Measurements from ENCODE around the gene DAGLA. TPM values are rescaled to one million over a fixed set of nuclear protein-coding genes. Genes with fewer than 3 reads are reported as not detected.

Gene DAGLA, protein sequence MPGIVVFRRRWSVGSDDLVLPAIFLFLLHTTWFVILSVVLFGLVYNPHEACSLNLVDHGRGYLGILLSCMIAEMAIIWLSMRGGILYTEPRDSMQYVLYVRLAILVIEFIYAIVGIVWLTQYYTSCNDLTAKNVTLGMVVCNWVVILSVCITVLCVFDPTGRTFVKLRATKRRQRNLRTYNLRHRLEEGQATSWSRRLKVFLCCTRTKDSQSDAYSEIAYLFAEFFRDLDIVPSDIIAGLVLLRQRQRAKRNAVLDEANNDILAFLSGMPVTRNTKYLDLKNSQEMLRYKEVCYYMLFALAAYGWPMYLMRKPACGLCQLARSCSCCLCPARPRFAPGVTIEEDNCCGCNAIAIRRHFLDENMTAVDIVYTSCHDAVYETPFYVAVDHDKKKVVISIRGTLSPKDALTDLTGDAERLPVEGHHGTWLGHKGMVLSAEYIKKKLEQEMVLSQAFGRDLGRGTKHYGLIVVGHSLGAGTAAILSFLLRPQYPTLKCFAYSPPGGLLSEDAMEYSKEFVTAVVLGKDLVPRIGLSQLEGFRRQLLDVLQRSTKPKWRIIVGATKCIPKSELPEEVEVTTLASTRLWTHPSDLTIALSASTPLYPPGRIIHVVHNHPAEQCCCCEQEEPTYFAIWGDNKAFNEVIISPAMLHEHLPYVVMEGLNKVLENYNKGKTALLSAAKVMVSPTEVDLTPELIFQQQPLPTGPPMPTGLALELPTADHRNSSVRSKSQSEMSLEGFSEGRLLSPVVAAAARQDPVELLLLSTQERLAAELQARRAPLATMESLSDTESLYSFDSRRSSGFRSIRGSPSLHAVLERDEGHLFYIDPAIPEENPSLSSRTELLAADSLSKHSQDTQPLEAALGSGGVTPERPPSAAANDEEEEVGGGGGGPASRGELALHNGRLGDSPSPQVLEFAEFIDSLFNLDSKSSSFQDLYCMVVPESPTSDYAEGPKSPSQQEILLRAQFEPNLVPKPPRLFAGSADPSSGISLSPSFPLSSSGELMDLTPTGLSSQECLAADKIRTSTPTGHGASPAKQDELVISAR
- total RNA-seq = 10.6 TPM

DNA sequence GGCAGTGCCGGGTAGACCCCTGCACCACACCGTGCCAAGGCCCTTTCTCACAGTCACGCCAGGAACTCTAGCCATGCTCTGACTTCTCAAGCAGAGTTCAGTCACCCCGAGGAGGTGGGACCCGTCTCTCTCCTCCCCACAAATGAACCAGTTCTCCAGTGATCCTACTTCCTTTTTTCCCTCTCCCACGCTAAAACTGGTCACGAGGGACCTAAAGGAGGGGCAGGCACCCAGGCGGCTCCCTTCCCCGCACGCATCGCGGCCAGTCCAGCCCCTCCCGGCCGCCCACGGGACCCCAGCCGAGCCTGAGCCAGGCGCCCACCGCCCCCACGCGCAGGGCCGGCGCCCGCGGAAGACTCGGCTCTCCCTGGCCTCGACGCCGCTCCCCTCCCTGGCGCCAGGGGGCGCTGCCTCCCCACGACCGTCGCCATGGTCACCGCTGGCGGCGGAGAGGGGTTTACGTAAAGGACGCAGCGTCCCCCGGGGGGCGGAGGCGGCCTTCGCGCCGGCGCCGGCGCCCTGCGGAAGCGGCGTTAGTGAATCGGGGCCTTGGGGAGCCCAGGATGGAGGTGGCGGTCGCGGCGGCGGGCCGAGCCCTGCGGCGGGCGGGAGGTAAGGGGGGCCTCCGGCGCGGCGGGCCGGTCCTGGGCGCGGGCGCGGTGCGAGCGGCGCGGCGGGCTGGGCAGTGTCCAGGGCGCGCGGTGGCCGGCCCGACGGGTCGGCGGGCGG lies at the start of gene DAGLA:
Gene DAGLA, plus strand, starts transcription at position 499 of the 729 bp plus-strand sequence. CDS start 39,765 bp downstream, outside the sequence.

DNA sequence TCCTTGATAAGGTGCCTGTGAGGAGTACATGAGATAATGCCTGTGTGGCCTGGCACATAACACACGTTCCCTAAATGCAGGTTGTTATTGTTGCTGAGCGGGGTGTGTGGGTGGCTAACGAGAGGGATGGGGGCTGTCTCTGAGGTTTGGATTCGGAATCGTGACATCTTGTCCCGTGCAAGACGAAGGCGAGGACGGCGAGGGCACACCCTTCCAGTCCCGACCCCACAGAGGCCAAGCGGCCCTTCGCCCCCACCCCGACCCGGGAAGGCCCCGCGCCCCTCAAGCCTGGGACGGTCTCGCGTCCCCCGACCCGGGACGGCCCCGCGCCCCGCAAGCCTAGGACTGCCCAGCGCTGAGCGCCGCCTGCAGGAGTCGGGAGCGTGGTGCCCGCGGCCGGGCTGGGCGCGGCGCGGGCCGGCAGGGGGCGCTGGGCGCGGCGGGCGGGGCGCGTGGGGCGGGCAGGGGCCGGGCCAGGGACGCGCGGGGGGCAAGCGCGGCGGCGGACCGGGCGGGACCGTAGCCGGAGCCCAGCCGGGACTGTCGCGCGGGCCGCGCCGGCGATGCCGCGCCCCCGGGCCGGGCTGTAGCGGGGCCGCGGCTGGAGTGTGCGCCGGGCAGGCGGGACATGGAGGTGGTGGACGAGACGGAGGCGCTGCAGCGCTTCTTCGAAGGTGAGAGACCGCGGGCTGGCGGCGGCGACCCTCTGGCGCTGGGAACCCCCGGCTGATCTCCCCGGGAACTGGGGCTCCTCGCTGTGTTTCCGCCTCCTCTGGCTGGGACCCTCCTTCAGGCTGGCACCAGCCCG lies 72.1 kb downstream of the DAGLA start, which contains the start of gene MYRF:
Gene MYRF, plus strand, starts transcription at position 520 of the 808 bp plus-strand sequence. Its CDS starts 109 bp downstream, at position 629.

DNA sequence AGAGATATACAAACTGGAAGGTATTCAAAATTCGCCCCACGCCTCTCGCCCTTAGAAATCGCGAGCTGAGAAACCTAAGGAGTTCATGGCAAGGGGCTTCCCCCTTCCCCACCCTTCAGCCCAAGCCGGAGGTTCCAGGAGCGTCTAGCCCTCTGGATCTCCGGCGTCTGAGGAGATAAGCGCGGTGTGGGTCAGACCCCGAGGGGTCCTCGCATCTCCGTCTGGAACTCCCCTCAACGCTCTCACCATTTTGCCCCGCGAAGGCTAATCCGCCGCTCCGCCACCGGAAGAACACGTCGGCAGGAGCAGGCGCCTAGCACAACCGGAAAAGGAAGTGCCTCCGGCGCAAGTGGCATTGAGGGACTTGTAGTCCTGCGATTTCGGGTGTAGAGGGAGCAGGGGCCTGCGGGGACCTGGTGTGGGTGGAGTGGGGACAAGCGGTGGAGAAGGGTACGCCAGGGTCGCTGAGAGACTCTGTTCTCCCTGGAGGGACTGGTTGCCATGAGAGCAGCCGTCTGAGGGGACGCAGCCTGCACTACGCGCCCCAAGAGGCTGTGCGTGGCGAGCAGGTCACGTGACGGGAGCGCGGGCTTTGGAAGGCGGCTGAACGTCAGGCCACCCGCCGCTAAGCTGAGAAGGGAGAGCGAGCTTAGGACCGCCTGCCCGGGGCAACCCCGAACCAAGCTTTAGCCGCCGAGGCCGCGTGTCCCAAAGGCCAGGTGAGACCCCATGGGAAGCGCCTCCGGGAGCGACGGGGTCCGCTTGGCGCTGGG lies 112.3 kb downstream of the DAGLA start, which contains the start of the genes FEN1 and TMEM258:
Gene FEN1, plus strand, starts transcription at position 602 of the 773 bp plus-strand sequence. CDS start 2,451 bp downstream, outside the sequence.
Gene TMEM258, minus strand, starts transcription at position 290 of the 773 bp plus-strand sequence. Its CDS starts 41 bp downstream, at position 249.

Other genes starting within 250 kb of the DAGLA start
- gene LRRC10B, start 171.6 kb upstream of the DAGLA start, total RNA-seq = 2.5 TPM
- 23.5 TPM for gene SYT7, start 99.3 kb upstream of the DAGLA start, total RNA-seq
- gene MYRF, start 72.2 kb downstream of the DAGLA start, total RNA-seq = 2.8 TPM
- 37.9 TPM for gene TMEM258, start 112.2 kb downstream of the DAGLA start, total RNA-seq
- gene FEN1, start 112.5 kb downstream of the DAGLA start, total RNA-seq = 13.1 TPM
- 121 TPM for gene FADS1, start 136.6 kb downstream of the DAGLA start, total RNA-seq
- 146 TPM for gene FADS2, start 147.9 kb downstream of the DAGLA start, total RNA-seq
- 49.1 TPM for gene FADS3, start 211.2 kb downstream of the DAGLA start, total RNA-seq
- 3.4 TPM for gene RAB3IL1, start 237.2 kb downstream of the DAGLA start, total RNA-seq